Right cardiac atrium (tissue), 5 donors: Measurements from ENCODE around the gene DLL1. TPM values are rescaled to one million over a fixed set of nuclear protein-coding genes. Genes with fewer than 3 reads are reported as not detected.

Source experiments
- ATAC-seq, 2 donors: fragments of 200-7000 bp; cut with Tn5 transposase; one replicate each; pipeline versions ENCODE4 v1.8.0 to v1.9.1; 2020; ENCODE audit warnings: moderate library complexity in 2 of 2, mild to moderate bottlenecking in 1 of 2
- DNase-seq, 3 donors: peaks; one replicate each; pipeline ENCODE4 v3.0.0-alpha.2; 2020
- H3K27ac ChIP-seq: one replicate; pipeline ENCODE4 v1.5.1; 2013; ENCODE audit warnings: mild to moderate bottlenecking, low read length, control low read depth, moderate library complexity
- H3K27me3 ChIP-seq: one replicate; pipeline ENCODE4 v1.6.1; 2013; ENCODE audit not compliant: control insufficient read depth, insufficient read depth
- H3K4me1 ChIP-seq: one replicate; pipeline ENCODE4 v1.6.1; 2013; ENCODE audit warnings: low read length; ENCODE audit not compliant: control insufficient read depth, insufficient read depth
- H3K4me3 ChIP-seq: one replicate; pipeline ENCODE4 v1.5.1; 2013; ENCODE audit warnings: low read length, control low read depth
- H3K9me3 ChIP-seq: one replicate; pipeline ENCODE4 v1.6.1; 2013; ENCODE audit warnings: low read length; ENCODE audit not compliant: control insufficient read depth
- WGBS: extraction: QIAGEN DNeasy Blood & Tissue Kit; methylation state at CpG from one replicate; pipeline ENCODE4 v1.1.7; 2013; 5-methylcytosine and 5-hydroxymethylcytosine counted together
- intact Hi-C, 4 donors: fragments of 100-400 bp; cut with DNase I; formaldehyde crosslinking; loops; one replicate each; pipeline versions ENCODE4 v1.11.0 to v1.14.0; 2022 to 2023
- polyA plus RNA-seq: library from polyadenylated mRNA; stranded (reverse); fragments of 200-250 nt; gene quantifications from one replicate; pipeline ENCODE4 v1.2.3, GENCODE V29; 2013
- total RNA-seq, 4 donors: library from RNA; stranded (reverse); fragmentation: NEBNext Ultra II Directional; extraction: Animal tissue kit (Norgen Biotek cat#: 25700); gene quantifications; one replicate each; pipeline ENCODE4 v1.2.1, GENCODE V29; 2021
- donor health status: healthy with polysubstance abuse.
- donor health status: DM: no; HTN: yes; CAD: no.
- donor health status: DM: no; HTN: no; CAD: no.
- donor health status: DM: no; HTN: yes; CAD: no; lungs with severe emphysema.
- donor health status: DM: yes; HTN: yes; CAD: no.

Gene DLL1
- total and polyA plus RNA-seq, 5 donors, result 23.9 to 29.2 (median 25.8) TPM

DNA sequence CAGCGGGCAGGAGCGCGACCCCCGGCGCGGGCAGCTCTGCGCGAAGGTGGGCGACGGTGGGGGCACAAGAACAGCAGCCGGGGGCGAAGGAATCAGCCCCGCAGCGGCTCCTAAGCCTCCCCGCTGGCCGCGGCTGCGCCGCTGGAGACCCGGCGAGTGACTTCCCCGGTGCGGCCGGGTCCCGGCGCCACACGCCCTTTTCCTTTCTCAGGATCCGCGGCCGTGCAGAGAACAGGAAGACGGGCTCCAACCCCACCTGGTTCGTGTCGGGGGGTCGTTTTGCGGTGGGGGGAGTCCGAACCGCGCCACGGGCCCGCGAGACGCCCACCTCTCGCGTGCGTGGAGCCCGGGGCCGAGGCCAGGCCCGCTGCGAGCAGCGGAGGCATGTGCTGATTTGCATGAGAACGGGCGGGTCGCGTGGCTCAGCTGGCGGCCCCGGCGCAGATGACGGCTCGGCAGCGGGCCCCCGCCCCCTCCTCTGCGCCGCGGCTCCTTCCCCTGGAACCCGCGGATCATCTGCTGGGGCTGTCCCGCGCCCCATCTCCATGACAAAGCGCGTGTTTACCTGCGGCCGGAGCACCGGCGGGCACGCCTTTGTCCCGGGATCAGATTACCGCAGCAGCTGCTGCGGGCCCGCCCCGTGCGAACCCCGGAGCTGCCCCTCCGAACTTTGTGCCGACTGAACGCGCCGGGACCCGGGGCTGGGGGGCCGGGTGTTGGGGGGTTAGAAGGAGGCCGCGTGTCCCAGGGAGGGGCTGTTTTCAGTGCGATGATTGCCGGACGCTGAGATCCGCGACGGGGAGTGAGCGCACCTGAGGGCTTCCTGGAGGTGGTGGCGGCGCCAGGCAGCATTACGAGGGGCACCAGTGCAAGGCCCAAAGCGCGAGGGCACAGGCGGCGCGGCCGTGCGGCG, 4.9 kb upstream of the DLL1 start:
- no peaks in the 10 kb centered on the region for H3K9me3 ChIP-seq
- H3K27me3 ChIP-seq, result no peaks in the 10 kb centered on the region
- DNase-seq (peak in 2 of 3 donors; percentile 65 to 73), ATAC-seq (peak; percentile 21 to 28)
- H3K27ac ChIP-seq, result no peak overlapping the region
- under 1% methylated on average over 109 of the region's 109 CpGs for whole genome bisulfite sequencing
- intact Hi-C loops, result loop anchor here in 3 of 4 donors (5.0 to 10.0 kb wide), 5 partner anchors 229 to 463 kb away; no protein-coding TSS in a partner anchor
- peak overlapping the region; percentile 38 for H3K4me3 ChIP-seq
- H3K4me1 ChIP-seq, result peaks cover 10% of the 10 kb centered on the region

- ATAC-seq, result no peak
- Histone ChIP-seq H3K4me1 (peaks cover 10% of the 10 kb centered on the region), H3K27ac (no peak overlapping the region), H3K27me3 (no peaks in the 10 kb centered on the region), H3K9me3 (no peaks in the 10 kb centered on the region), H3K4me3 (peak overlapping the region; percentile 38)
- 16% methylated on average over 30 of the region's 30 CpGs for WGBS
- DNase-seq, result peak in 2 of 3 donors; percentile 53 to 55
- intact Hi-C loops, result loop anchor here in 3 of 4 donors (5.0 to 10.0 kb wide), 5 partner anchors 230 to 463 kb away; no protein-coding TSS in a partner anchor
Measured at GRCh38 chr6:170294813-170295509, 4.1 kb upstream of the DLL1 start.

- H3K9me3 ChIP-seq, result no peaks in the 10 kb centered on the region
- DNase-seq (no peak), ATAC-seq (no peak)
- no peaks in the 10 kb centered on the region for H3K27me3 ChIP-seq
- intact Hi-C loops, result loop anchor here in 3 of 4 donors (10.0 kb wide), 4 partner anchors 230 to 460 kb away; no protein-coding TSS in a partner anchor
- H3K4me3 ChIP-seq, result no peak overlapping the region
- peaks cover 10% of the 10 kb centered on the region for H3K4me1 ChIP-seq
- no peak overlapping the region for H3K27ac ChIP-seq
- 64% methylated on average over 2 of the region's 2 CpGs for WGBS
Measured at GRCh38 chr6:170294298-170294730, 3.4 kb upstream of the DLL1 start.

GRCh38 chr6:170293341-170294231, 2.7 kb upstream of the DLL1 start:
- ATAC-seq, result no peak
- no peak for DNase-seq
- intact Hi-C loops, result loop anchor here in 3 of 4 donors (10.0 kb wide), 4 partner anchors 231 to 459 kb away; no protein-coding TSS in a partner anchor
- H3K4me3 ChIP-seq, result no peak overlapping the region
- H3K27me3 ChIP-seq, result no peaks in the 10 kb centered on the region
- peaks cover 11% of the 10 kb centered on the region for H3K4me1 ChIP-seq
- no peaks in the 10 kb centered on the region for H3K9me3 ChIP-seq
- H3K27ac ChIP-seq, result no peak overlapping the region
- 33% methylated on average over 23 of the region's 23 CpGs for WGBS

GRCh38 chr6:170292407-170293158, 1.7 kb upstream of the DLL1 start:
- intact Hi-C loops, result loop anchor here in 3 of 4 donors (10.0 kb wide), 4 partner anchors 232 to 458 kb away; no protein-coding TSS in a partner anchor
- WGBS, result 23% methylated on average over 13 of the region's 13 CpGs
- H3K4me3 ChIP-seq, result no peak overlapping the region

DNA sequence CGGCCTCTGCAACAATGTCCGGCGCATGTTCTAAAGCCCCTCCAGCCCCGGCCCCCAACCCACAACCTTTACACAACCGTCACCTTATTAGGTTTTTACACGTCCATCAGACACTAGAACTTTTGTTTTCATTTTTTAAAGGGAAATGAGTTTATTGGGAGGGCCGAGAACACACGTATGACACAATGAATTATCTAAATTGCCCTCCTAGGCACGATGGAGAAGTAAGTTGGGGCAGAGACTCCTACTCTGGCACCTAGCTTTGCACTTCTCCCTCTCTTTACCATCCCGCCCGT, 1.2 kb upstream of the DLL1 start:
- Histone ChIP-seq H3K27me3 (no peaks in the 10 kb centered on the region), H3K4me3 (peak overlapping the region; percentile 83), H3K9me3 (no peaks in the 10 kb centered on the region), H3K4me1 (peaks cover 21% of the 10 kb centered on the region), H3K27ac (peak overlapping the region; percentile 87)
- intact Hi-C loops, result loop anchor here in 3 of 4 donors (10.0 kb wide), 4 partner anchors 233 to 457 kb away; no protein-coding TSS in a partner anchor
- DNase-seq (no peak), ATAC-seq (no peak)
- WGBS, result 20% methylated on average over 11 of the region's 11 CpGs

More at GRCh38 chr6:170292407-170293158, 1.7 kb upstream of the DLL1 start:
- Histone ChIP-seq H3K27me3 (no peaks in the 10 kb centered on the region), H3K4me1 (peaks cover 17% of the 10 kb centered on the region), H3K9me3 (no peaks in the 10 kb centered on the region), H3K27ac (peak overlapping the region; percentile 22)
- ATAC-seq (no peak), DNase-seq (peak in 1 of 3 donors; percentile 49)

- WGBS, result 2% methylated on average over 87 of the region's 87 CpGs
- Histone ChIP-seq H3K27me3 (no peaks in the 10 kb centered on the region), H3K9me3 (no peaks in the 10 kb centered on the region), H3K4me1 (peaks cover 22% of the 10 kb centered on the region), H3K27ac (peak overlapping the region; percentile 87), H3K4me3 (peak overlapping the region; percentile 83)
- intact Hi-C loops, result loop anchor here in 3 of 4 donors (10.0 kb wide), 4 partner anchors 233 to 457 kb away; no protein-coding TSS in a partner anchor
- ATAC-seq (peak; percentile 53 to 70), DNase-seq (peak; percentile 79 to 93 (median 93))
Measured at GRCh38 chr6:170291271-170292110, 613 bp upstream of the DLL1 start.

DNA sequence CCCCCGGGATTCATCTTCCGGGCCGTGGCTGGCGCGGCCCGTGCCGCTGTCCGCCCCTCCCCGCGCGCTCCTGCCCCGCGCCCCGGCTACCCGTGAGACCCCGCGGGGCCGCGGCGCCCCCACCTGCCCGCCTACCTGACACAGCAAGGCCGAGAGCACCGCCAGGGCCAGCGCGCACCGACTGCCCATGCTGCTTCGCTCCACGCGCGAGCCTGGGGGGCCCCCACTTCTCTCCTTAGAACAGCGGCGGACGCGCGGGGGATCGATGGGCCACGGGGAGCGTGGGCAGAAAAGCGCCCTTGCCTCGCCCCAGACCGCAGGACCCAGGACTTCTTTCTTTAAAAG, 955 bp downstream of the DLL1 start:
- DNase-seq (peak in 2 of 3 donors; percentile 68 to 72), ATAC-seq (no peak)
- Histone ChIP-seq H3K9me3 (no peaks in the 10 kb centered on the region), H3K27me3 (no peaks in the 10 kb centered on the region), H3K4me1 (peaks cover 18% of the 10 kb centered on the region), H3K27ac (peak overlapping the region; percentile 81), H3K4me3 (peak overlapping the region; percentile 83)
- intact Hi-C loops, result loop anchor here in 3 of 4 donors (10.0 kb wide), 6 partner anchors 115 to 455 kb away; no protein-coding TSS in a partner anchor
- under 1% methylated on average over 41 of the region's 41 CpGs for WGBS
